HepG2 (cell line): ENCODE measurements around the gene SRRT. TPM values are rescaled to one million over a fixed set of nuclear protein-coding genes. Genes with fewer than 3 reads are reported as not detected.

Experiments
- ATAC-seq: fragments of 200-7000 bp; cut with Tn5 transposase; 3 replicates; pipeline ENCODE4 v1.9.1; 2020; ENCODE audit warnings: mild to moderate bottlenecking, moderate library complexity
- BruUV-seq: library from RNA; stranded (reverse); fragments of 400-500 nt; replicated peaks from 2 replicates; lab custom pipeline; 2021; lab: Mats Ljungman, UMichigan
- CTCF ChIA-PET: fragments of 300-600 bp; formaldehyde crosslinking; extraction: SDS; loops from one replicate; lab custom pipeline; 2021; ENCODE audit warnings: low total read pairs, inconsistent platforms, low intra/inter-chr PET ratio; lab: Yijun Ruan, JAX
- POLR2A ChIA-PET: fragments of 350-600 bp; sonication (Branson Sonifier 250); formaldehyde crosslinking; loops from one replicate; lab custom pipeline; 2020; ENCODE audit warnings: antibody characterized with exemption, inconsistent platforms; lab: Yijun Ruan, JAX
- DNase-seq: peaks from one replicate; pipeline ENCODE4 v3.0.0-alpha.2; 2015; ENCODE audit warnings: low spot score
- FAIRE-seq: peaks from 3 replicates; lab custom pipeline; 2011; peaks lifted over from hg19 to GRCh38; lab: Jason Lieb, UNC
- H2AFZ ChIP-seq: one replicate; pipeline ENCODE4 v1.6.1; 2011; ENCODE audit warnings: low read length, inconsistent platforms
- H3K27ac ChIP-seq: fragments of 300-600 bp; 3 replicates; pipeline ENCODE4 v1.8.0; 2011; ENCODE audit warnings: mixed run types, mild to moderate bottlenecking, mixed read lengths, low read length, inconsistent platforms; ENCODE audit not compliant: insufficient read depth; ENCODE audit errors: extremely low read length
- H3K27me3 ChIP-seq, 2 experiments: fragments of 200-600 bp in 1 of 2; 2 replicates in 1 of 2; 3 replicates in 1 of 2; pipeline versions ENCODE4 v1.6.0 to v1.8.0; 2011; ENCODE audit warnings: low read length in 2 of 2, mild to moderate bottlenecking in 2 of 2, moderate library complexity in 2 of 2, inconsistent platforms in 1 of 2; ENCODE audit not compliant: insufficient read depth in 2 of 2, control insufficient read depth in 1 of 2
- H3K36me3 ChIP-seq, 2 experiments: fragments of 200-600 bp in 1 of 2; replicated peaks in 1 of 2; 2 replicates in 1 of 2; 3 replicates in 1 of 2; pipeline versions ENCODE4 v1.5.1 to v1.8.0; 2011; ENCODE audit warnings: low read length in 2 of 2, inconsistent platforms in 1 of 2; ENCODE audit not compliant: insufficient read depth in 2 of 2, control insufficient read depth in 1 of 2
- H3K4me1 ChIP-seq: 2 replicates; pipeline ENCODE4 v1.5.1; 2012; ENCODE audit warnings: low read length, inconsistent platforms; ENCODE audit not compliant: insufficient read depth
- H3K4me2 ChIP-seq: 2 replicates; pipeline ENCODE4 v1.6.0; 2011; ENCODE audit warnings: low read depth, low read length, inconsistent platforms
- H3K4me3 ChIP-seq, 3 experiments: fragments of 200-600 bp in 1 of 3; sonication (generic), shearing (Covaris generic) in 1 of 3; replicated peaks in 1 of 3; 2 replicates each; pipeline ENCODE4 v1.5.1; 2011 to 2016; ENCODE audit warnings: low read length in 3 of 3, inconsistent platforms in 2 of 3, low read depth in 2 of 3, mild to moderate bottlenecking in 2 of 3, control low read depth in 1 of 3, mixed read lengths in 1 of 3; ENCODE audit not compliant: insufficient read depth in 1 of 3
- H3K79me2 ChIP-seq: one replicate; pipeline ENCODE4 v1.6.1; 2011; ENCODE audit warnings: low read length, inconsistent platforms; ENCODE audit not compliant: insufficient read depth
- H3K9ac ChIP-seq: 2 replicates; pipeline ENCODE4 v1.6.0; 2011; ENCODE audit warnings: mild to moderate bottlenecking, low read depth, low read length, inconsistent platforms; ENCODE audit not compliant: insufficient read depth
- H3K9me3 ChIP-seq: 2 replicates; pipeline ENCODE4 v1.5.1; 2012; ENCODE audit warnings: mild to moderate bottlenecking, low read length
- H4K20me1 ChIP-seq: 2 replicates; pipeline ENCODE4 v1.6.0; 2011; ENCODE audit warnings: inconsistent platforms, mild to moderate bottlenecking, low read length, moderate library complexity; ENCODE audit not compliant: insufficient read depth
- ARNTL ChIP-seq: sonication (generic); formaldehyde crosslinking; IDR thresholded peaks from 2 replicates; pipeline ENCODE4 v1.4.0; 2020; ENCODE audit warnings: mild to moderate bottlenecking, missing genetic modification reagents
- ATAD3A ChIP-seq: sonication (generic); formaldehyde crosslinking; IDR thresholded peaks from 2 replicates; pipeline ENCODE4 v1.4.0; 2020; ENCODE audit warnings: missing genetic modification reagents
- CEBPG ChIP-seq: IDR thresholded peaks from 2 replicates; pipeline ENCODE4 v1.6.1; 2016
- EED ChIP-seq: sonication (generic); formaldehyde crosslinking; IDR thresholded peaks from 2 replicates; pipeline ENCODE4 v1.5.0; 2020; ENCODE audit warnings: mild to moderate bottlenecking, missing genetic modification reagents
- HOXA7 ChIP-seq: sonication (generic); formaldehyde crosslinking; IDR thresholded peaks from 2 replicates; pipeline ENCODE4 v1.8.1; 2022; ENCODE audit warnings: mild to moderate bottlenecking, missing genetic modification reagents, moderate library complexity
- NFE2L2 ChIP-seq: fragments of 150-350 bp; IDR thresholded peaks from 2 replicates; pipeline ENCODE4 v1.6.1; 2014; ENCODE audit warnings: low read length
- NONO ChIP-seq, 2 experiments: fragments of 450-650 bp in 1 of 2; sonication (generic) in 1 of 2; formaldehyde crosslinking in 1 of 2; IDR thresholded peaks in 1 of 2; conservative IDR thresholded peaks in 1 of 2; 2 replicates each; pipeline versions ENCODE4 v1.6.1 to v1.8.0; 2017 to 2022; ENCODE audit warnings: mild to moderate bottlenecking in 1 of 2, missing genetic modification reagents in 1 of 2, moderate library complexity in 1 of 2
- TBL1XR1 ChIP-seq: fragments of 150-350 bp; IDR thresholded peaks from 2 replicates; pipeline ENCODE4 v1.6.1; 2014; ENCODE audit warnings: borderline replicate concordance, low read length; ENCODE audit not compliant: partially characterized antibody
- THYN1 ChIP-seq: sonication (generic); formaldehyde crosslinking; IDR thresholded peaks from 2 replicates; pipeline ENCODE4 v1.8.1; 2023; ENCODE audit warnings: low read depth, mild to moderate bottlenecking, moderate library complexity, missing genetic modification reagents, borderline replicate concordance
- ZNF234 ChIP-seq: sonication (generic); formaldehyde crosslinking; conservative IDR thresholded peaks from 2 replicates; pipeline ENCODE4 v1.5.1; 2020; ENCODE audit warnings: mild to moderate bottlenecking, missing genetic modification reagents
- ZNF768 ChIP-seq: sonication (generic); formaldehyde crosslinking; IDR thresholded peaks from 2 replicates; pipeline ENCODE4 v1.4.0; 2020; ENCODE audit warnings: missing genetic modification reagents
- ZSCAN25 ChIP-seq: sonication (generic); formaldehyde crosslinking; IDR thresholded peaks from 2 replicates; pipeline ENCODE4 v1.8.0; 2022; ENCODE audit warnings: mild to moderate bottlenecking, missing genetic modification reagents
- WGBS: methylation state at CpG from one replicate; pipeline ENCODE4 v1.1.6; 2017; ENCODE audit warnings: low lambda C conversion rate; 5-methylcytosine and 5-hydroxymethylcytosine counted together
- in situ Hi-C: cut with HindIII; loops from 2 replicates; pipeline ENCODE4 v1.10.0; 2017; ENCODE audit warnings: low pct_unique_long_range_greater_than_20kb; ENCODE audit not compliant: extremely low pct_ligation_motif_present
- intact Hi-C: fragments of 100-400 bp; cut with micrococcal nuclease; formaldehyde crosslinking; loops from one replicate; pipeline ENCODE4 v1.10.0; 2022; ENCODE audit not compliant: unreplicated experiment
- polyA plus RNA-seq, 8 experiments: library from polyadenylated mRNA; depleted of rRNA in 3 of 8; stranded (reverse) in 7 of 8; unstranded in 1 of 8; fragments of >200 nt; fragmentation: Illumina TruSeq in 4 of 8; extraction: Trizol in 4 of 8; gene quantifications; 2 replicates each; pipeline versions ENCODE4 v1.2.1 to v1.2.3, GENCODE V29; 2011 to 2016; ENCODE audit warnings: low read depth in 4 of 8, missing spikeins in 1 of 8, mixed read lengths in 1 of 8; ENCODE audit not compliant: insufficient read depth in 1 of 8
- total RNA-seq, 5 experiments: library from RNA; depleted of rRNA; stranded (reverse); fragments of >200 nt; fragmentation: Illumina TruSeq; extraction: Trizol; gene quantifications; 2 replicates each; pipeline ENCODE4 v1.2.3, GENCODE V29; 2016; ENCODE audit warnings: low read depth in 1 of 5

SRRT gene
- total and polyA plus RNA-seq, 2 of the 13 experiments (the other 11 are each of a cell fraction or from before 2014, with no cell fraction given): 26.2 to 106 TPM

DNA sequence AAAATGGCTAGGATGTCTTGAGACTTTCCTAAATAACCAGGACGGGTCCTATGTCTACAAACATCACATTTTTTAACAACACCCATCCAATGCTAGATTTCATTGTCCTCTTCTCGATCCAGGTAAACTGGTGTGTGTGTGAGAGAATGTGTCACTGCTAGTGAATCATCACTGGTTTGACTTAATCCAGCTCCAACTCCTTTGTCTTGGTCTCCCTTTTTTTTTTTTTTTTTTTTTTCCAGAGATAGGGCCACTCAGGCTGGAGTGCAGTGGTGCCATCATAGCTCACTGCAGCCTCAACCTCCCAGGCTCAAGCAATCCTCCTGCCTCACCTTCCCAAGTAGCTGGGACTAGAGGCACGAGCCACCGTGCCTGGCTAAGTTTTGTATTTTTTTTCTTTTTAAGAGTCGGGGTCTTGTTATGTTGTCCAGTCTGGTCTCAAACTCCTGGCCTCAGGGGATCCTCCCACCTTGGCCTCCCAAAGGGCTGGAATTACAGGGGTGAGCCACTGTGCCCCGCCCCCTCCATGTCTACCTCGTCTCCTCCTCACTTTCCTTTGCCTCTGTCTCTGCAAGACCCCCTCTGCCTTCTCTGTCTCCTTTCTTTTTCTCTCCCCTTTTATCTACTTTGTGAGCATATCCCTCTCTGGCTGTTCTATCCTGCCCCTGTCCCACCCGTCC lies 16.8 kb downstream of the SRRT start:
- no peaks in the 10 kb centered on the region for H4K20me1 ChIP-seq
- TF ChIP-seq ARNTL (CRISPR knock-in tag) (no peak), ZSCAN25 (CRISPR knock-in tag) (no peak), ZNF234 (CRISPR knock-in tag) (no peak), TBL1XR1 (no peak), NONO (IDR thresholded peaks at IDR 0.05) (no peak), NONO (CRISPR knock-in tag; conservative IDR thresholded peaks at IDR 0.05) (no peak), CEBPG (no peak), NFE2L2 (no peak), ATAD3A (CRISPR knock-in tag) (no peak), THYN1 (CRISPR knock-in tag) (no peak), HOXA7 (CRISPR knock-in tag) (no peak), ZNF768 (CRISPR knock-in tag) (no peak), EED (CRISPR knock-in tag) (no peak)
- ATAC-seq (no peak), FAIRE-seq (no peak), DNase-seq (no peak)
- intact Hi-C loops: no loop called here
- H2AFZ ChIP-seq: no peak overlapping the region
- WGBS: 45% methylated on average over 8 of the region's 8 CpGs
- no TSS peak for BruUV-seq
- peaks cover 1 to 20% of the 10 kb centered on the region in 2 experiments for H3K36me3 ChIP-seq
- peaks cover 10% of the 10 kb centered on the region for H3K79me2 ChIP-seq
- in situ Hi-C loops: loop anchor here (25.0 kb wide), 1 partner anchor 396 kb away; no protein-coding TSS in a partner anchor
- peaks cover 66% of the 10 kb centered on the region for H3K4me1 ChIP-seq
- H3K4me3 ChIP-seq: no peak overlapping the region
- no peak overlapping the region for H3K9ac ChIP-seq
- ChIA-PET POLR2A (interaction anchor here (1.0 kb wide), 1 partner anchor 17 kb away, joined by 3 read pairs; the partner anchor contains the start of gene SRRT), CTCF (no interaction called here)
- no peaks in the 10 kb centered on the region for H3K9me3 ChIP-seq
- H3K27me3 ChIP-seq: peaks cover 11 to 29% of the 10 kb centered on the region in 2 experiments
- no peak overlapping the region for H3K27ac ChIP-seq
- H3K4me2 ChIP-seq: no peak overlapping the region
